Measurements from ENCODE around the gene MYO10. TPM values are rescaled to one million over a fixed set of nuclear protein-coding genes. Genes with fewer than 3 reads are reported as not detected.
"Not testable (repeated sequence)": the region's sequence is repeated elsewhere in the genome, so short reads cannot be mapped to it uniquely, and the experiment has no call there.

The MYO10 gene
- total and polyA plus RNA-seq, 2 experiments from 2014 or later = 8.2 to 9.3 TPM

DNA sequence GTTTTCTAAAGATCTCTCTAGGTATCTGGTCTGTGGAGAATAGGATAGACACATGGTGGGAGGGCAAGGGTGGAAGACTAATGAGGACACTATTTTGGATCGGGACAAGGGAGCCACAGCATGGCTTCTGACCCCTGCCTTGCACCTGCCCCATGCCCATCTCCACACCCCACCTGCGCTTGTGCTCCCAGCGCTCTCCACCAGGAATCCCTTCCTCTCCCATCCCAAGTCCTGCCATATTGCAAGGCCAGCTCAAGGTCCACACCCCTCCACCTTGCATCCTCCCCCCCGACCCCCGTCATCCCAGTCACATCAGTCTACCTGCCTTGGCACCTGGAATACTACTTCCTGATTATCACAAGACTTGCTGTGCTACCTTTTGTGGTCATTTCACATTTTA is 275.1 kb downstream of the MYO10 start:
- no peaks in the 10 kb centered on the region for H3K36me3 ChIP-seq
- H3K9me3 ChIP-seq (ENCODE audit: low read depth) = no peaks in the 10 kb centered on the region
- no peaks in the 10 kb centered on the region for H3K27me3 ChIP-seq
- TF ChIP-seq CTCF (IDR thresholded peaks at IDR 0.05; ENCODE audit: low read depth, low read length) = no peak
- no peak for DNase-seq (ENCODE audit: low read depth in 1 of 2, low spot score in 1 of 2)
- peaks cover 10% of the 10 kb centered on the region for H3K4me1 ChIP-seq (ENCODE audit: low read depth)
- H3K27ac ChIP-seq = no peak overlapping the region
- H3K4me3 ChIP-seq = no peak overlapping the region

DNA sequence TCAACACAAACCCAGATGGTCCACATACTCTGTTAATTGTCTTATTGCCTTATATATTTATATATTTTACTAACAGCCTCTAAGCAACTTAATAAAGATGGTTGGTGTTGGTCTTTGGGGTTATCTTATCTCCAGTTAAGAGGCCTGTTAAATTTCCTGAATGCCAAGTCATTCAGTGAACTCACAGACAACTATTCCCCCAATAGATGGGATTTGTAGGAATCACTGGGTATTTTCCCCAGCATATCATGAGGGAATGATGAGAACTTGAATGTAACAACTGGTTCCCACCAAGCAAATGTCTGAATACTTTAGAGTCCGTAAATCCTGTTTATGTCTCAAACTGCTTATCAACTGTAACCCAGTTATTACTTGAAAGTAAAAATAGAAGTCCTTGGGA is 276.6 kb downstream of the MYO10 start:
- Histone ChIP-seq H3K27ac (peak overlapping the region; percentile 13), H3K4me3 (no peak overlapping the region), H3K9me3 (ENCODE audit: low read depth) (no peaks in the 10 kb centered on the region), H3K27me3 (no peaks in the 10 kb centered on the region), H3K4me1 (ENCODE audit: low read depth) (peaks cover 10% of the 10 kb centered on the region), H3K36me3 (no peaks in the 10 kb centered on the region)
- no peak for TF ChIP-seq CTCF (IDR thresholded peaks at IDR 0.05; ENCODE audit: low read depth, low read length)
- DNase-seq (ENCODE audit: low read depth in 1 of 2, low spot score in 1 of 2) = peak; percentile 7 to 24

GRCh38 chr5:16656561-16657191 is 279.4 kb downstream of the MYO10 start:
- H3K27me3 ChIP-seq = no peaks in the 10 kb centered on the region
- no peaks in the 10 kb centered on the region for H3K36me3 ChIP-seq
- H3K27ac ChIP-seq = no peak overlapping the region
- peak in 1 of 2 donors; percentile 68 for DNase-seq (ENCODE audit: low read depth in 1 of 2, low spot score in 1 of 2)
- no peaks in the 10 kb centered on the region for H3K9me3 ChIP-seq (ENCODE audit: low read depth)
- peaks cover 10% of the 10 kb centered on the region for H3K4me1 ChIP-seq (ENCODE audit: low read depth)
- no peak overlapping the region for H3K4me3 ChIP-seq
- TF ChIP-seq CTCF (IDR thresholded peaks at IDR 0.05; ENCODE audit: low read depth, low read length) = no peak

GRCh38 chr5:16654647-16655334 is 281.3 kb downstream of the MYO10 start:
- no peak overlapping the region for H3K27ac ChIP-seq
- H3K36me3 ChIP-seq = no peaks in the 10 kb centered on the region
- no peaks in the 10 kb centered on the region for H3K27me3 ChIP-seq
- no peak overlapping the region for H3K4me3 ChIP-seq
- peaks cover 5% of the 10 kb centered on the region for H3K4me1 ChIP-seq (ENCODE audit: low read depth)
- DNase-seq (ENCODE audit: low read depth in 1 of 2, low spot score in 1 of 2) = no peak
- H3K9me3 ChIP-seq (ENCODE audit: low read depth) = no peaks in the 10 kb centered on the region
- no peak for TF ChIP-seq CTCF (IDR thresholded peaks at IDR 0.05; ENCODE audit: low read depth, low read length)

DNA sequence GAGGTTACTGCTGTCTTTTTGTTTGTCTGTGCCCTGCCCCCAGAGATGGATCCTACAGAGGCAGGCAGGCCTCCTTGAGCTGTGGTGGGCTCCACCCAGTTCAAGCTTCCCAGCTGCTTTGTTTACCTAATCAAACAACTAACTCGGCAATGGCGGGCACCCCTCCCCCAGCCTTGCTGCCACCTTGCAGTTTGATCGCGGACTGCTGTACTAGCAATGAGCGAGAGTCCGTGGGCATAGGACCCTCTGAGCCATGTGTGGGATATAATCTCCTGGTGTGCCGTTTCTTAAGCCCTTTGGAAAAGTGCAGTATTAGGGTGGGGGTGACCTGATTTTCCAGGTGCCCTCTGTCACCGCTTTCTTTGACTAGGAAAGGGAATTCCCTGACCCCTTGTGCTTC is 287.3 kb downstream of the MYO10 start:
- DNase-seq (ENCODE audit: low read depth in 1 of 2, low spot score in 1 of 2); H3K9me3 ChIP-seq (ENCODE audit: low read depth): not testable (repeated sequence)

GRCh38 chr5:16644301-16644889 is 291.7 kb downstream of the MYO10 start:
- Histone ChIP-seq H3K4me3 (no peak overlapping the region), H3K36me3 (no peaks in the 10 kb centered on the region), H3K9me3 (ENCODE audit: low read depth) (no peaks in the 10 kb centered on the region), H3K27ac (no peak overlapping the region), H3K4me1 (ENCODE audit: low read depth) (no peaks in the 10 kb centered on the region), H3K27me3 (no peaks in the 10 kb centered on the region)
- TF ChIP-seq CTCF (IDR thresholded peaks at IDR 0.05; ENCODE audit: low read depth, low read length) = no peak
- DNase-seq (ENCODE audit: low read depth in 1 of 2, low spot score in 1 of 2) = no peak

More for the DNA sequence above, 287.3 kb downstream of the MYO10 start:
- H3K27ac ChIP-seq; H3K27me3 ChIP-seq; H3K36me3 ChIP-seq; H3K4me1 ChIP-seq (ENCODE audit: low read depth); H3K4me3 ChIP-seq: not testable (repeated sequence)

Measured in cardiac muscle cell (in vitro differentiated cells and primary cell).